Mesothelial cell of epicardium (in vitro differentiated cells): Measurements from ENCODE around the gene BFSP1. TPM values are rescaled to one million over a fixed set of nuclear protein-coding genes. Genes with fewer than 3 reads are reported as not detected.

Experiments
- DNase-seq, 2 experiments: peaks; one replicate each; pipeline ENCODE4 v3.0.0; 2021; ENCODE audit warnings: low spot score in 2 of 2; ENCODE audit not compliant: unreplicated experiment in 2 of 2
- H3K27ac Mint-ChIP-seq: 2 replicates; pipeline ENCODE4 v1.8.0; 2021; ENCODE audit warnings: mixed read lengths
- H3K27me3 Mint-ChIP-seq: 2 replicates; pipeline ENCODE4 v1.8.0; 2021; ENCODE audit warnings: low read depth, mixed read lengths
- H3K36me3 Mint-ChIP-seq: 2 replicates; pipeline ENCODE4 v1.8.0; 2021; ENCODE audit warnings: mixed read lengths
- H3K4me1 Mint-ChIP-seq: 2 replicates; pipeline ENCODE4 v1.8.0; 2021; ENCODE audit warnings: mixed read lengths
- H3K4me3 Mint-ChIP-seq: 2 replicates; pipeline ENCODE4 v1.8.0; 2021; ENCODE audit warnings: mild to moderate bottlenecking, moderate library complexity, mixed read lengths
- H3K9me3 Mint-ChIP-seq: 2 replicates; pipeline ENCODE4 v1.8.0; 2021; ENCODE audit warnings: mixed read lengths
- CTCF ChIP-seq: fragments of 200-600 bp; sonication (generic); IDR thresholded peaks from one replicate; pipeline ENCODE4 v1.5.0; 2021; ENCODE audit warnings: antibody characterized with exemption; ENCODE audit not compliant: unreplicated experiment
- total RNA-seq: library from RNA; stranded (reverse); gene quantifications from 3 replicates; pipeline ENCODE4 v1.2.1, GENCODE V29; 2021

Gene BFSP1
- total RNA-seq, 1 donor from 2014 or later, result 5.2 TPM

GRCh38 chr20:17504898-17505635, 26.1 kb downstream of the BFSP1 start:
- Mint-ChIP-seq H3K27ac (no peak overlapping the region), H3K9me3 (no peaks in the 10 kb centered on the region), H3K4me1 (peaks cover 7% of the 10 kb centered on the region), H3K4me3 (peak overlapping the region; percentile 75), H3K36me3 (no peaks in the 10 kb centered on the region), H3K27me3 (no peaks in the 10 kb centered on the region)
- TF ChIP-seq CTCF, result peak; percentile 76
- DNase-seq, result peak in 1 of 2 experiments; percentile 62

GRCh38 chr20:17504066-17504897, 26.9 kb downstream of the BFSP1 start:
- no peak for DNase-seq
- no peaks in the 10 kb centered on the region for H3K36me3 Mint-ChIP-seq
- H3K4me1 Mint-ChIP-seq, result peaks cover 7% of the 10 kb centered on the region
- no peaks in the 10 kb centered on the region for H3K27me3 Mint-ChIP-seq
- TF ChIP-seq CTCF, result no peak
- H3K9me3 Mint-ChIP-seq, result no peaks in the 10 kb centered on the region
- no peak overlapping the region for H3K27ac Mint-ChIP-seq
- peak overlapping the region; percentile 75 for H3K4me3 Mint-ChIP-seq

GRCh38 chr20:17503301-17504065, 27.7 kb downstream of the BFSP1 start:
- H3K4me3 Mint-ChIP-seq, result no peak overlapping the region
- peaks cover 7% of the 10 kb centered on the region for H3K4me1 Mint-ChIP-seq
- no peaks in the 10 kb centered on the region for H3K36me3 Mint-ChIP-seq
- no peak for DNase-seq
- H3K27ac Mint-ChIP-seq, result no peak overlapping the region
- H3K27me3 Mint-ChIP-seq, result no peaks in the 10 kb centered on the region
- no peak for TF ChIP-seq CTCF
- H3K9me3 Mint-ChIP-seq, result no peaks in the 10 kb centered on the region

GRCh38 chr20:17502105-17502504, 29.1 kb downstream of the BFSP1 start:
- Mint-ChIP-seq H3K4me3 (no peak overlapping the region), H3K27ac (no peak overlapping the region), H3K9me3 (no peaks in the 10 kb centered on the region), H3K4me1 (peaks cover 10% of the 10 kb centered on the region), H3K36me3 (no peaks in the 10 kb centered on the region), H3K27me3 (no peaks in the 10 kb centered on the region)
- peak in 1 of 2 experiments; percentile 6 for DNase-seq
- TF ChIP-seq CTCF, result no peak

GRCh38 chr20:17501701-17502100, 29.5 kb downstream of the BFSP1 start:
- DNase-seq, result peak in 1 of 2 experiments; percentile 35
- Mint-ChIP-seq H3K4me1 (peaks cover 12% of the 10 kb centered on the region), H3K27ac (no peak overlapping the region), H3K27me3 (no peaks in the 10 kb centered on the region), H3K9me3 (no peaks in the 10 kb centered on the region), H3K36me3 (no peaks in the 10 kb centered on the region), H3K4me3 (no peak overlapping the region)
- TF ChIP-seq CTCF, result no peak
